DND-41 (cell line): ENCODE data around the gene NR1H4.

Source experiments
- ATAC-seq: fragments of 200-7000 bp; cut with Tn5 transposase; 3 replicates; pipeline ENCODE4 v1.9.1; 2021; ENCODE audit warnings: low read depth; ENCODE audit not compliant: insufficient read depth
- DNase-seq: peaks from one replicate; pipeline ENCODE4 v3.0.0-alpha.2; 2020
- H2AFZ ChIP-seq: 2 replicates; pipeline ENCODE4 v1.6.0; 2012; ENCODE audit warnings: low read depth, low read length
- H3K27ac ChIP-seq: 2 replicates; pipeline ENCODE4 v1.5.1; 2012; ENCODE audit warnings: low read length, inconsistent platforms
- H3K27me3 ChIP-seq: fragments of 200-600 bp; sonication (generic); 2 replicates; pipeline ENCODE4 v1.6.0; 2012; ENCODE audit warnings: low read length, mild to moderate bottlenecking, inconsistent platforms; ENCODE audit not compliant: insufficient read depth, poor library complexity
- H3K36me3 ChIP-seq: 2 replicates; pipeline ENCODE4 v1.5.1; 2012; ENCODE audit warnings: low read length, inconsistent platforms; ENCODE audit not compliant: insufficient read depth
- H3K4me1 ChIP-seq: 2 replicates; pipeline ENCODE4 v1.5.1; 2012; ENCODE audit warnings: mild to moderate bottlenecking, low read length; ENCODE audit not compliant: insufficient read depth
- H3K4me2 ChIP-seq: 2 replicates; pipeline ENCODE4 v1.6.0; 2012; ENCODE audit warnings: mild to moderate bottlenecking, moderate library complexity, low read length, inconsistent platforms; ENCODE audit not compliant: insufficient read depth
- H3K4me3 ChIP-seq, 2 experiments: fragments of 200-600 bp in 1 of 2; shearing (Covaris generic) in 1 of 2; 2 replicates each; pipeline ENCODE4 v1.5.1; 2012 to 2016; ENCODE audit warnings: inconsistent platforms in 2 of 2, low read length in 2 of 2, mild to moderate bottlenecking in 2 of 2, low read depth in 1 of 2, moderate library complexity in 1 of 2
- H3K79me2 ChIP-seq: 2 replicates; pipeline ENCODE4 v1.6.0; 2012; ENCODE audit warnings: low read length, inconsistent platforms; ENCODE audit not compliant: insufficient read depth
- H3K9ac ChIP-seq: 2 replicates; pipeline ENCODE4 v1.6.0; 2012; ENCODE audit warnings: low read depth, mild to moderate bottlenecking, inconsistent platforms, low read length, moderate library complexity
- H3K9me3 ChIP-seq: 2 replicates; pipeline ENCODE4 v1.5.1; 2012; ENCODE audit warnings: low read length, moderate library complexity, mild to moderate bottlenecking, inconsistent platforms; ENCODE audit not compliant: insufficient read depth, severe bottlenecking
- H4K20me1 ChIP-seq: 2 replicates; pipeline ENCODE4 v1.6.0; 2012; ENCODE audit warnings: low read length; ENCODE audit not compliant: insufficient read depth
- EZH2 ChIP-seq: IDR thresholded peaks from 3 replicates; pipeline ENCODE4 v1.6.1; 2012; ENCODE audit warnings: borderline replicate concordance, low read depth, mild to moderate bottlenecking, moderate library complexity, low read length, inconsistent platforms; ENCODE audit not compliant: severe bottlenecking
- TF ChIP-seq, protein P1 (sequence below): IDR thresholded peaks from 2 replicates; pipeline ENCODE4 v1.5.1; 2012; ENCODE audit warnings: borderline replicate concordance, low read length, moderate library complexity, mild to moderate bottlenecking; ENCODE audit not compliant: poor library complexity, severe bottlenecking; ENCODE audit errors: extremely low read depth

NR1H4 gene

DNA sequence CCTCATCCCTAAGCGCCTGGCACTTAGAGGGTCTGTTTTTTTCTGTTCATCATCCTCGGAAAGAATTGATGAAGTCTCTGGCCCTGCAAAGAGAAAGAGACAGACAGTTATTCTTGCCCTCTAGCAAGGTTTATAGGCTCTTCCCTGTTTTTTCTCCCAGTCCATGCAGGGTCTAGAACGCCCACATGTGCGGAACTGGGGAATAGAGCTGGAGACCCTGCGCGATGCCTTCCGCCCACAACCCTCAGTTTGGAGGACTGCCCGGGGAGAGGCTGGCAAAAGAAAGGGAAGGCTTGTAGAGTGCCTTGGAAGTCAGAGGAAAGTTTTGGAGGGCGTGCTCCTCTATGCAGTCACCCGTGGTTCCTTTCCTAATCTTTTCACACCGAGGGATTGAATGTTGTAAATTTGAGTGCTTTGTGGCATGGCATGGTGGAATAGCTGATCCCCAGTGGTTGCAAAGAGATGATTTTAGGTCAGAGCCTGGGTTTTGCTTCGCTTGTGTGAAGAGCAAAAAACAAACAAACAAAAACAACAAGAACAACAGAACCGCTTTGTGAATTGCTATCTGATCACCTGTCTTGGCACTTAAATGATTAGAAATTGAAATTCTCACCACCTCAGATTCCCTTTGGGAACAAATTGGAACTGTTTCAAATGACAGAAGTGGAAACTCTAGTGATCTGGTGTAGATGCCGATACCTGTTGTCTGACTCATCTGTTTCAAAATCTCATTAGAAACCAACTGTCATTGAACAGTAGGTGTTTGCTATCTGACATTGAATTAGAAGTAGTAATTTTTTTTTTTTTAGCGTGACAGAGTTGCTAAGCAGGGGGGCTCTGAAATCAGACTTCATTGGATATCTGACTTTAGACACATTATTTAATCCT is 100.8 kb downstream of the NR1H4 start:
- Histone ChIP-seq H3K27me3 (no peaks in the 10 kb centered on the region), H3K36me3 (no peaks in the 10 kb centered on the region), H3K79me2 (no peaks in the 10 kb centered on the region), H3K4me1 (no peaks in the 10 kb centered on the region), H4K20me1 (no peaks in the 10 kb centered on the region), H3K9me3 (no peaks in the 10 kb centered on the region), H3K27ac (no peak overlapping the region), H3K4me3 (no peak overlapping the region), H3K9ac (no peak overlapping the region), H3K4me2 (no peak overlapping the region), H2AFZ (no peak overlapping the region)
- ATAC-seq (no peak), DNase-seq (no peak)
- TF ChIP-seq, protein P1, sequence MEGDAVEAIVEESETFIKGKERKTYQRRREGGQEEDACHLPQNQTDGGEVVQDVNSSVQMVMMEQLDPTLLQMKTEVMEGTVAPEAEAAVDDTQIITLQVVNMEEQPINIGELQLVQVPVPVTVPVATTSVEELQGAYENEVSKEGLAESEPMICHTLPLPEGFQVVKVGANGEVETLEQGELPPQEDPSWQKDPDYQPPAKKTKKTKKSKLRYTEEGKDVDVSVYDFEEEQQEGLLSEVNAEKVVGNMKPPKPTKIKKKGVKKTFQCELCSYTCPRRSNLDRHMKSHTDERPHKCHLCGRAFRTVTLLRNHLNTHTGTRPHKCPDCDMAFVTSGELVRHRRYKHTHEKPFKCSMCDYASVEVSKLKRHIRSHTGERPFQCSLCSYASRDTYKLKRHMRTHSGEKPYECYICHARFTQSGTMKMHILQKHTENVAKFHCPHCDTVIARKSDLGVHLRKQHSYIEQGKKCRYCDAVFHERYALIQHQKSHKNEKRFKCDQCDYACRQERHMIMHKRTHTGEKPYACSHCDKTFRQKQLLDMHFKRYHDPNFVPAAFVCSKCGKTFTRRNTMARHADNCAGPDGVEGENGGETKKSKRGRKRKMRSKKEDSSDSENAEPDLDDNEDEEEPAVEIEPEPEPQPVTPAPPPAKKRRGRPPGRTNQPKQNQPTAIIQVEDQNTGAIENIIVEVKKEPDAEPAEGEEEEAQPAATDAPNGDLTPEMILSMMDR: no peak
- TF ChIP-seq EZH2: no peak

DNA sequence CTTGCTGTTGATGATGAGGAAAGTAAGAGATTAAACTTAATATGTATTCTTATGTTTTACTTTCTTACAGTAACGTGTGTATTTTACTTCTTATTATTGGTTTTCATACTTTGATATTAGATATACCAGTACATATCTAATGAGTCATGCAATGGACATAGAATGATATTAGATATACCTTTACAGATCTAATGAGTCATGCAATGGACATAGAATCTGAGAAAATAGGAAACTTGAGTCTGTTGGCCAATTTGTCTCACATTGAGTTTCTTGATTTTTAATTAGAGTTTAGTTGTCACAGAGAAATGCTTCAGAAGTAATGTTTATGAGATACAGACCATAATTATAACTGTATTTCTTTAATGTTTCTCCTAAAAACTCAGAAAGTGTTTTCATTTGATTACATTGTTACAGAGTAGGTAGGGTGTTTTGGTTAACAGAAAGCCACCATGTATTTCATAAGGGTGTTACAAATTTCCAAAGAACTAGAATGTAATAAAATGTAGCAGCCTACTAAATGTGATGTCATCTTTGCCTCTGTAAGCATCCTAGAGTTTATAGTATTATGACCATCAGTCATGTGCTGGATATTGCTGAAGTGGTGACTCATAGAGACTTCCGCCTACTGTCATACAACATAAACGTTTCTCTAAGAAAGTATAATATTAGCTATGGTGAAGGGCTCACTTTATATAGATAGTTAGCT is 102.8 kb downstream of the NR1H4 start:
- H2AFZ ChIP-seq: no peak overlapping the region
- H3K27me3 ChIP-seq: no peaks in the 10 kb centered on the region
- no peaks in the 10 kb centered on the region for H3K9me3 ChIP-seq
- no peak overlapping the region for H3K4me3 ChIP-seq
- H3K36me3 ChIP-seq: no peaks in the 10 kb centered on the region
- no peak overlapping the region for H3K4me2 ChIP-seq
- no peaks in the 10 kb centered on the region for H3K79me2 ChIP-seq
- no peak overlapping the region for H3K9ac ChIP-seq
- DNase-seq (no peak), ATAC-seq (no peak)
- H4K20me1 ChIP-seq: no peaks in the 10 kb centered on the region
- TF ChIP-seq, protein P1: no peak
- TF ChIP-seq EZH2: no peak
- H3K4me1 ChIP-seq: no peaks in the 10 kb centered on the region
- H3K27ac ChIP-seq: no peak overlapping the region

DNA sequence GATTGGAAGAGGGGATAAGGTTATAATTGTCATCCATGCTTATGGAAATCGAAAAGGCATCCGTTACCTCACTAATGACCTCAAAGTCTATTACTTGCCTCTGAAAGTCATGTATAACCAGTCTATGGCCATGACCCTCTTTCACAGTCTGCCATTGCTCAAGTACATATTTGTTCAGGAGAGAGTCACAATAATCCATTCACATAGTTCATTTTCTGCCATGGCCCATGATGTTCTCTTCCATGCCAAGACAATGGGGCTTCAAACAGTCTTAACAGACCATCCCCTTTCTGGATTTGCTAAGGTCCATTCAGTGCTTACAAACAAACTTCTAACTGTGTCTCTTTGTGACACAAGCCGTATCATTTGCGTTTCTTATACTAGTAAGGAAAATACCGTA is 105.3 kb downstream of the NR1H4 start:
- Histone ChIP-seq H3K27me3 (no peaks in the 10 kb centered on the region), H3K9me3 (no peaks in the 10 kb centered on the region), H3K4me2 (no peak overlapping the region), H3K79me2 (no peaks in the 10 kb centered on the region), H3K4me3 (no peak overlapping the region), H2AFZ (no peak overlapping the region), H3K9ac (no peak overlapping the region), H3K27ac (no peak overlapping the region), H3K36me3 (no peaks in the 10 kb centered on the region), H3K4me1 (no peaks in the 10 kb centered on the region), H4K20me1 (no peaks in the 10 kb centered on the region)
- ATAC-seq (no peak), DNase-seq (no peak)
- TF ChIP-seq, protein P1: no peak
- TF ChIP-seq EZH2: no peak
